Endodermal cell (in vitro differentiated cells): Measurements from ENCODE around the gene PADI2. TPM values are rescaled to one million over a fixed set of nuclear protein-coding genes. Genes with fewer than 3 reads are reported as not detected.

Experiments used
- DNase-seq: peaks from one replicate; pipeline ENCODE4 v3.0.0-alpha.2; 2017
- H3K27ac ChIP-seq: 2 replicates; pipeline ENCODE4 v1.5.1; 2013; ENCODE audit warnings: mild to moderate bottlenecking, low read depth, low read length, moderate library complexity
- H3K27me3 ChIP-seq: 2 replicates; pipeline ENCODE4 v1.6.1; 2013; ENCODE audit warnings: mild to moderate bottlenecking, low read length, moderate library complexity; ENCODE audit not compliant: insufficient read depth, control insufficient read depth, poor library complexity, severe bottlenecking
- H3K36me3 ChIP-seq: 2 replicates; pipeline ENCODE4 v1.7.0; 2013; ENCODE audit warnings: mild to moderate bottlenecking, low read length, moderate library complexity; ENCODE audit not compliant: control insufficient read depth, insufficient read depth
- H3K4me1 ChIP-seq: one replicate; pipeline ENCODE4 v1.7.0; 2013; ENCODE audit warnings: low read length; ENCODE audit not compliant: control insufficient read depth, insufficient read depth
- H3K4me3 ChIP-seq: 2 replicates; pipeline ENCODE4 v1.5.1; 2013; ENCODE audit warnings: mild to moderate bottlenecking, low read length, moderate library complexity
- H3K9ac ChIP-seq: 2 replicates; pipeline ENCODE4 v1.6.1; 2013; ENCODE audit warnings: mild to moderate bottlenecking, low read length, moderate library complexity; ENCODE audit not compliant: poor library complexity, severe bottlenecking; ENCODE audit errors: extremely low read depth
- H3K9me3 ChIP-seq: 2 replicates; pipeline ENCODE4 v1.6.1; 2013; ENCODE audit warnings: mild to moderate bottlenecking, low read length, moderate library complexity; ENCODE audit not compliant: control insufficient read depth
- H3K27ac Mint-ChIP-seq: 2 replicates; pipeline ENCODE4 v1.8.0; 2020; ENCODE audit warnings: mixed read lengths
- H3K27me3 Mint-ChIP-seq: 2 replicates; pipeline ENCODE4 v1.8.0; 2021; ENCODE audit warnings: mild to moderate bottlenecking, mixed read lengths; ENCODE audit not compliant: insufficient read depth
- H3K36me3 Mint-ChIP-seq: 2 replicates; pipeline ENCODE4 v1.8.0; 2020; ENCODE audit warnings: low read depth, mixed read lengths
- H3K4me1 Mint-ChIP-seq: 2 replicates; pipeline ENCODE4 v1.8.0; 2020; ENCODE audit warnings: mixed read lengths
- H3K4me3 Mint-ChIP-seq: 2 replicates; pipeline ENCODE4 v1.8.0; 2020; ENCODE audit warnings: mild to moderate bottlenecking, moderate library complexity, mixed read lengths
- H3K9me3 Mint-ChIP-seq: 2 replicates; pipeline ENCODE4 v1.8.0; 2020; ENCODE audit warnings: mild to moderate bottlenecking, mixed read lengths
- WGBS, 2 experiments: methylation state at CpG; one replicate each; pipeline versions ENCODE4 v1.1.5 to v1.1.7; 2013; ENCODE audit warnings: missing lambda C conversion rate in 2 of 2, mixed read lengths in 1 of 2; ENCODE audit not compliant: insufficient coverage in 1 of 2, insufficient read length in 1 of 2; 5-methylcytosine and 5-hydroxymethylcytosine counted together
- total RNA-seq, 2 donors: library from RNA; stranded (reverse); fragmentation: NEBNext Ultra II Directional in 1 of 2; extraction: Animal tissue kit (Norgen Biotek cat#: 25700) in 1 of 2; gene quantifications; 2 replicates in 1 of 2; 3 replicates in 1 of 2; pipeline ENCODE4 v1.2.1, GENCODE V29; 2021
- TF ChIP-seq, protein P1 (sequence below): fragments of 200-600 bp; sonication (generic); conservative IDR thresholded peaks from 2 replicates; pipeline ENCODE4 v1.5.0; 2021; ENCODE audit warnings: antibody characterized with exemption, mild to moderate bottlenecking

The PADI2 gene
- total RNA-seq, 2 donors from 2014 or later, result 2.0 to 2.7 TPM

DNA sequence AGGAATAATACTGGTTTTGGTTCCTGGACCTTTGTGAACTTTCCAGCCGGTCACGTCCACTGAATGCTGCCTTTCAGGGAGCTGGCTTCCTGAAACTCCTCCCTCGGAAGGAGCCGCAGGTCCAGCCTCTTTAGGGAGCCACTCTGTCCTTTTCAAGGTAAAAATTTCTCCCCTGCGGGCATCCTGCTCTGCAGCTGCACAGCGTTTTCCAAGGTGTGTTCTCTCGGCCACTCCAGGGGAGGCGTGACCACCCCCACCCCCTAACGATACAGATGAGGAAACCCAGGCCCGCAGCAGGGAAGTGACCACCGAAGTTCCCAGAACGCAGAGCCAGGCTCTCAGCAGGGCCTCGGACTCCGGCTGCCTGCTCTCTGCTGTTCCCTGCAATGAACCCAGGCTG lies 21.5 kb downstream of the PADI2 start:
- no peak for DNase-seq

GRCh38 chr1:17097147-17097546 lies 22.1 kb downstream of the PADI2 start:
- no peak overlapping the region for H3K4me3 ChIP-seq
- H3K27ac Mint-ChIP-seq, result no peak overlapping the region
- no peak overlapping the region for H3K9ac ChIP-seq
- H3K4me1 Mint-ChIP-seq, result peaks cover 2% of the 10 kb centered on the region
- TF ChIP-seq, protein P1, sequence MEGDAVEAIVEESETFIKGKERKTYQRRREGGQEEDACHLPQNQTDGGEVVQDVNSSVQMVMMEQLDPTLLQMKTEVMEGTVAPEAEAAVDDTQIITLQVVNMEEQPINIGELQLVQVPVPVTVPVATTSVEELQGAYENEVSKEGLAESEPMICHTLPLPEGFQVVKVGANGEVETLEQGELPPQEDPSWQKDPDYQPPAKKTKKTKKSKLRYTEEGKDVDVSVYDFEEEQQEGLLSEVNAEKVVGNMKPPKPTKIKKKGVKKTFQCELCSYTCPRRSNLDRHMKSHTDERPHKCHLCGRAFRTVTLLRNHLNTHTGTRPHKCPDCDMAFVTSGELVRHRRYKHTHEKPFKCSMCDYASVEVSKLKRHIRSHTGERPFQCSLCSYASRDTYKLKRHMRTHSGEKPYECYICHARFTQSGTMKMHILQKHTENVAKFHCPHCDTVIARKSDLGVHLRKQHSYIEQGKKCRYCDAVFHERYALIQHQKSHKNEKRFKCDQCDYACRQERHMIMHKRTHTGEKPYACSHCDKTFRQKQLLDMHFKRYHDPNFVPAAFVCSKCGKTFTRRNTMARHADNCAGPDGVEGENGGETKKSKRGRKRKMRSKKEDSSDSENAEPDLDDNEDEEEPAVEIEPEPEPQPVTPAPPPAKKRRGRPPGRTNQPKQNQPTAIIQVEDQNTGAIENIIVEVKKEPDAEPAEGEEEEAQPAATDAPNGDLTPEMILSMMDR, result no peak
- no peaks in the 10 kb centered on the region for H3K27me3 Mint-ChIP-seq
- H3K9me3 ChIP-seq, result no peaks in the 10 kb centered on the region
- no peak overlapping the region for H3K4me3 Mint-ChIP-seq
- H3K4me1 ChIP-seq, result no peaks in the 10 kb centered on the region
- H3K27ac ChIP-seq, result no peak overlapping the region
- DNase-seq, result no peak
- 92 to 94% methylated on average over 6 to 8 of the region's 8 CpGs for WGBS, 2 experiments
- no peaks in the 10 kb centered on the region for H3K36me3 ChIP-seq
- H3K36me3 Mint-ChIP-seq, result no peaks in the 10 kb centered on the region
- H3K9me3 Mint-ChIP-seq, result no peaks in the 10 kb centered on the region
- no peaks in the 10 kb centered on the region for H3K27me3 ChIP-seq

More for the DNA sequence above, 21.5 kb downstream of the PADI2 start:
- Mint-ChIP-seq H3K4me3 (no peak overlapping the region), H3K27me3 (no peaks in the 10 kb centered on the region), H3K4me1 (peaks cover 2% of the 10 kb centered on the region), H3K9me3 (no peaks in the 10 kb centered on the region), H3K36me3 (no peaks in the 10 kb centered on the region), H3K27ac (peak overlapping the region; percentile 20)
- H3K27me3 ChIP-seq, result no peaks in the 10 kb centered on the region
- no peaks in the 10 kb centered on the region for H3K36me3 ChIP-seq
- TF ChIP-seq, protein P1, result no peak
- H3K9ac ChIP-seq, result no peak overlapping the region
- no peaks in the 10 kb centered on the region for H3K4me1 ChIP-seq
- H3K4me3 ChIP-seq, result no peak overlapping the region
- H3K9me3 ChIP-seq, result no peaks in the 10 kb centered on the region
- WGBS, 2 experiments, result 36 to 55% methylated on average over 8 to 14 of the region's 14 CpGs
- no peak overlapping the region for H3K27ac ChIP-seq

- DNase-seq, result no peak
- WGBS, 2 experiments, result 0% methylated on average over 1 of the region's 1 CpG
- Histone ChIP-seq H3K4me3 (no peak overlapping the region), H3K36me3 (no peaks in the 10 kb centered on the region), H3K9me3 (no peaks in the 10 kb centered on the region), H3K27me3 (no peaks in the 10 kb centered on the region), H3K9ac (no peak overlapping the region), H3K27ac (no peak overlapping the region), H3K4me1 (no peaks in the 10 kb centered on the region)
- TF ChIP-seq, protein P1, result no peak
- Mint-ChIP-seq H3K4me3 (no peak overlapping the region), H3K36me3 (no peaks in the 10 kb centered on the region), H3K9me3 (no peaks in the 10 kb centered on the region), H3K4me1 (peaks cover 2% of the 10 kb centered on the region), H3K27ac (no peak overlapping the region), H3K27me3 (no peaks in the 10 kb centered on the region)
Measured at GRCh38 chr1:17096584-17096983, 22.7 kb downstream of the PADI2 start.
